HUDEP-2 (cell line): ENCODE data around the gene STARD3NL.
"Not testable (repeated sequence)": the region's sequence is repeated elsewhere in the genome, so short reads cannot be mapped to it uniquely, and the experiment has no call there.

Experiments
- DNase-seq, 76 experiments: peaks; one replicate each; lab custom pipeline; 2025; ENCODE audit not compliant: unreplicated experiment in 76 of 76; lab: John Stamatoyannopoulos, UW

Gene STARD3NL

DNA sequence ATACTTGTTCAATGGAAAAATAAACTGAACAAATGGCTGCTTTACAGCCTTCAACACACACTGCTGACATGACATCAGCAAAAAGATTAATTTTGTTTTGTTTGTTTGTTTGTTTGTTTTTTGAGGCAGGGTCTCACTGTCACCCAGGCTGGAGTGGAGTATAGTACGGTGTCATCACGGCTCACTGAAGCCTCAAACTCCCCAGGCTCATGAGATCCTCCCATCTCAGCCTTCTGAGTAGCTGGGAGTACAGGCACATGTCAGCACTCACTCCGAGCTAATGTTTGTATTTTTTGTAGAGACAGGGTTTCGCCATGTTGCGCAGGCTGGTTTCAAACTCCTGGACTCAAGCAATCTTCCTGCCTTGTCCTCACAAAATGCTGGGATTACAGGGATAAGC lies 84.5 kb downstream of the STARD3NL start:
- DNase-seq, result no peak

DNA sequence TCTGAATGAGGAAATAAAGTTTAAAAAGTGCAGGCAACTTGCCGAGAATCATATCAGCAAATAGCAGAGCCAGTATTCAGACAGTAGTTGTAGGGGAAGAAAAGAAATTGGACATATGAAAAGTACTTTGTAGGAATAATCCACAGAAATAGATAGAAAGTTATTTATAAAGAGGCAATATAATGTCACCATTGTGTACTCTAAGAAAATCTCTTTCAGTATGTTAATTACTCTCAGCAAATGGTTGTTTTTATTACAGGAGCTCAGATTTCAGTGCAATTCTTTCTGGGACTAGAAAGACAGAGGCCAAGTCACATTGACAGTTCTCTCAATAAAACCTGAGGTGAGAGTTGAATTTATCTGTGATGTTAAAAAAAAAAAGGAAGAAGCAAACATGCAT lies 85.2 kb downstream of the STARD3NL start:
- DNase-seq, result not testable (repeated sequence)

DNA sequence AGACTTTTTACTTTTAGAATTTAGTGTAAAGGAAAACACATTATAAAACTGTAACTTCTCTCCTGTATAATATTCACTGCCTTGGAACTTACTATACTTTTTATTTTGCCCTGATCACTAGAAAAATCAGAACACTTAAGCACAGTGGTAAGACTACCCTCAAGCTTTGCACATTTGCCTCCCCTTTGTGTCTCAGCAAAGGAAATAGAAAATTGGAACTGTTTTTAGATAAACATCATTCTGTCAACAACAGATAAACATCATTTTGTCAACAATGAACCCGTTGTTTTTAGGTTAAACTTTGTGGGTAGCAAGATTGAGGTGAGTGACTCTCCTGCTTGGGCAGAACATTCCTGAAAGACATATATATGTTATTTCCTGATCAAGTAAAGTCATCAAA lies 86.6 kb downstream of the STARD3NL start:
- not testable (repeated sequence) for DNase-seq

GRCh38 chr7:38265958-38266357 lies 87.9 kb downstream of the STARD3NL start:
- DNase-seq, result not testable (repeated sequence)

DNA sequence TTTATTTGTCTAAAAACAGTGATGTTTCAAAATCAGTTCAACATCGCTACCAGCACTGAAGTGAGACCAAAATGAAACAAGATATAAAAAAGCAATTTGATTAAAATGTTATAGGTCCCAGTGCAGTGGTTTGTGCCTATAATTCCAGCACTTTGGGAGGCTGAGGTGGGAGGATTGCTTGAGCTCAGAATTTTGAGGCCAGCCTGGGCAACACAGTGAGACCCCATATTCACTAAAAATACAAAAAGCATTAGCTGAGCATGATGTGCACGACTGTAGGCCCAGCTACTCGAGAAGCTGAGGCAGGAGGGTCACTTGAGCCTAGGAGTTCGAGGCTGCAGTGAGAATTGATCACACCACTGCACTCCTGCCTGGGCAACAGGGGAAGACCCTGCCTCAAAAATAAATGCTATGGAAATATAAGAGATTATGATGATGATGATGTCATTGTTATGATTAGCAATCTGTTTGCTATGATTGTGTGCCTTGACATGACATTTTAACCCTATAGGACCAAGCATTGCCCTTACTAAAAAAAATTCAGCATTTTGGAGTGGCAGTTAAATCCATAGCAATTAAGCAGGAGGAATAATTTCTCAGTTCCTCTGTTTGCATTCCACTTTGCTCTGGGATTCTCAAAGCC lies 91.8 kb downstream of the STARD3NL start:
- DNase-seq, result not testable (repeated sequence)

- not testable (repeated sequence) for DNase-seq
Observed at GRCh38 chr7:38270405-38270804, 92.4 kb downstream of the STARD3NL start.

- DNase-seq, result no peak
Observed at GRCh38 chr7:38273286-38273995, 95.4 kb downstream of the STARD3NL start, which contains the start of gene TARP. Gene TARP, minus strand, starts transcription at chr7:38273636.

GRCh38 chr7:38274486-38274885 lies 96.4 kb downstream of the STARD3NL start:
- DNase-seq, result no peak

- DNase-seq, result peak in 18 of 76 experiments; percentile 1 to 54 (median 18)
Observed at GRCh38 chr7:38274927-38275620, 97.0 kb downstream of the STARD3NL start.

DNA sequence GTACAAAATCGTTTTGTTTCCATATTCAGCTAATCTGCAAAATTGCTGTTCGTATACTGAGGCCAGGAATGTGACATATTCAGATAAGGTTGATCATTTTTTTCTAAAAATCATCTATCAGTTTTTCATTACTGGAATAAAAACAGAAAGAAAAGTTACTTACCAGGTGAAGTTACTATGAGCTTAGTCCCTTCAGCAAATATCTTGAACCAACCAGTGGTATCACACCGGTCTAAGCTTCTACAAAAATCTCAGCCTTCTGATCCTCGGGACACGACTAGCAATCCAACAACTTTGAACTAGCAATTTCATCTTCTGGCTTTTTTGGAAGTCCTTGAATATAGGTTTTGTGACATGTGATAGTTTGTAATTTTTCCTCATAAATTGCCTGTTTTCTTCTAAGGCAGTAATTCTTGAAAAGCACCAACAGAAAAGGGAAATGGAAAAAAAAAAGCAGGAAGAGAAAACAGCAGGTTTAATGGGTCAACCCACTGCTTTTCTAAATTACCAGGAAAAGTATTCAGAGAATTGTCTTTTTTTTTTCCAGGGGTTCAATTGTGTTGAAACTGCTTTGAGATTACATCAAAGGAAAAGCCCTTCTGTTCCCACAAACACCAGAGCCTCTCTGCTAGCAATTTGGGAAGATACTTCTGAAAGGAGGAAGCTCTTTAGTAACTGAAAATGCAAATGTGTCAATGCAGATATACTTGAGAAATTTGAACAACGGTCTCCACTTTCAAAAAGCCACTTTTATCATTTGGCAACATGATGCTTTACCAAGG lies 98.2 kb downstream of the STARD3NL start:
- peak in 2 of 76 experiments; percentile 3 to 21 for DNase-seq

DNA sequence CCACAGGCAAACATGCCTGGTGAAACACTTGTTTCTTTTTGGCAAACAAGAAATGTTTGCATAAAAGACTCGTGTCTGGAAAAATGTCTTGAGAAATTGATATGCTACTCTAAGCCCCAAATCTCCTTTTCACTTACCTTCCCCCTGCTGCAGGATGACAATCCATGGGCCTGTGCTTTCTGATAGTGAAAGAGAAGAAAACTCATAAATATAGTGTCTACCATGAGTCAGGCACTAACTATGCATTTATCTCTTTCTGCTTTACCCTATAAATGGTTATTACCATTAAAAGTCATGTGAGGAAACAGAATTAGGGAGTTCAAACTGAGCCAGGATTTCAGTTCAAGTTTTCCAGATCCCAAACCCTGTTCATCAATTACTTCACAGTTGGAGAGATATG lies 102.0 kb downstream of the STARD3NL start:
- DNase-seq, result no peak
